Stimulated activated CD4-positive, alpha-beta T cell treated with anti-CD3 and anti-CD28 coated beads, Interleukin-12 subunit alpha, Interleukin-12 subunit beta, amount 100 ng/mL, for 24 hours (primary cell): Measurements from ENCODE around the gene PNP.
A peak's percentile ranks its signal among the peaks of the same experiment; 100 is the strongest.

Source experiments
- DNase-seq, 2 experiments: peaks; one replicate each; pipeline ENCODE4 v3.0.0-alpha.2; 2020; ENCODE audit warnings: low read depth in 2 of 2

Gene PNP

DNA sequence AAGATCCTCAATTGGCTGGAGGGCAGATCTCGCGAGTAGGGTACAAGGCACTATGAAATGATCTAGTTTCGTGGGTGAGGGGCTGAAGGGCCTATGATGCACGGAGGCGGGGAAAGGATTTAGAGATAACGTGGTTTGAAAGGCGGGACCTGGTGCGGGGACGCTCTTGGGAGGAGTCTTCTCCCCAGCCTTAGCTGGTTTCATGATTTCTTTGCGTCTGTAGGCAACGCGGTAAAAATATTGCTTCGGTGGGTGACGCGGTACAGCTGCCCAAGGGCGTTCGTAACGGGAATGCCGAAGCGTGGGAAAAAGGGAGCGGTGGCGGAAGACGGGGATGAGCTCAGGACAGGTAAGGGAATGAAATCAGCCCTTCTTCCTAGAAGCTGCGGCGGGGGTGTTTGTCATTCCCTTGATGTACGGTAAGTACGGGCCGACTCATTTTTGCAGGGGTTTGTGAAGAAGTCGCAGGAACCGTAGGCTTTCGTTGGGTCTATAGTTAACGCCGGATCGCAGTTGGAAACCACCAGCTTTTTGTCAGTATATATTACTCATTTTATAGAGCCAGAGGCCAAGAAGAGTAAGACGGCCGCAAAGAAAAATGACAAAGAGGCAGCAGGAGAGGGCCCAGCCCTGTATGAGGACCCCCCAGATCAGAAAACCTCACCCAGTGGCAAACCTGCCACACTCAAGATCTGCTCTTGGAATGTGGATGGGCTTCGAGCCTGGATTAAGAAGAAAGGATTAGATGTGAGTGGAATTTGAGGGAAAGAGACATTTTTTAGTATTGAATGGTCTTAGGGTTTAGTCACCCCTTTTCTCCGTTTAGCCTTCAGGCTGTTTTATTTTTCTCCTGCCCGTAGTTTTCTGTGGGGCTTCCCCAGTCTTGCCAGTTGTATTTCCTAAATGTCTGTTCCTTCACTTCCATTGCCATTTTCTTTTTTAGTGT, 13.6 kb upstream of the PNP start:
- no peak for DNase-seq

DNA sequence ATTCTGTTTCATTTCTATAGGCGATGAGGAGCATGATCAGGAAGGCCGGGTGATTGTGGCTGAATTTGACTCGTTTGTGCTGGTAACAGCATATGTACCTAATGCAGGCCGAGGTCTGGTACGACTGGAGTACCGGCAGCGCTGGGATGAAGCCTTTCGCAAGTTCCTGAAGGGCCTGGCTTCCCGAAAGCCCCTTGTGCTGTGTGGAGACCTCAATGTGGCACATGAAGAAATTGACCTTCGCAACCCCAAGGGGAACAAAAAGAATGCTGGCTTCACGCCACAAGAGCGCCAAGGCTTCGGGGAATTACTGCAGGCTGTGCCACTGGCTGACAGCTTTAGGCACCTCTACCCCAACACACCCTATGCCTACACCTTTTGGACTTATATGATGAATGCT, 12.2 kb upstream of the PNP start:
- no peak for DNase-seq

DNA sequence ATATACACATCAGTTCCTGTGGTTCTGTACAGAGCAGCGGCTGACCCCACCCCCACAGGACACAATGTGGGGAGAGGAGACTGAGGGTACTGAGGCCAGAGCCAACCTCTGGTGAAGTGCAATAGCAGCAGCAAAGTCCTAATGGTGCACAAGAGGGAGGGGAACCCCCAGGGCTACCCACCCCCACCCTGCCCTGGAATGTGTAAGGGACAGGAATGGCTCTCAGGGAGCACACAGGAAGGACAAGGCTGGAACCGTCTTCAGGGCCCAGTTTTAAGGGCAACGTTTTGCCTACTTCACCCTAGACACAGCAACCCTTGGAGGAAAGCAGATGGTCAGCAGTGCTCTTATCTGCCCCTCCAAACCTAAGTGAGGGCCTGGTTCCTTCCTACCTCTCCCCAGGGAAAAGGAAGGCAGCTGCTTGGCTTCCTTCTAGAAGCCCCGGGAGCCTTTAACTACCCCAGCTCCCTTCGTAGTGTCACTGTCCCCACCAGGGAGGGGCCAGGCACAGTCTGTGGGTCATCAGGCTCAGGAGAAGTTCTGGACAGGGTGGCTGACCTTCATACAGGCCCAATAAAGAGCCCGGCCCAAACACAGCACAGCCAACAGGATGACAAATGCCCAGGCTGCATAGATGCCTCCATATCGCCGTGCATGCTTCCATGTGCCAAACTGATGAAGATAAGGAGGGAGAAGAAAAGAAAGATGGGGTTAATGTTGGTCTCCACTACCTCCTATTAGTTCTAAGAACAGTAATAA, 11.0 kb upstream of the PNP start:
- no peak for DNase-seq

DNA sequence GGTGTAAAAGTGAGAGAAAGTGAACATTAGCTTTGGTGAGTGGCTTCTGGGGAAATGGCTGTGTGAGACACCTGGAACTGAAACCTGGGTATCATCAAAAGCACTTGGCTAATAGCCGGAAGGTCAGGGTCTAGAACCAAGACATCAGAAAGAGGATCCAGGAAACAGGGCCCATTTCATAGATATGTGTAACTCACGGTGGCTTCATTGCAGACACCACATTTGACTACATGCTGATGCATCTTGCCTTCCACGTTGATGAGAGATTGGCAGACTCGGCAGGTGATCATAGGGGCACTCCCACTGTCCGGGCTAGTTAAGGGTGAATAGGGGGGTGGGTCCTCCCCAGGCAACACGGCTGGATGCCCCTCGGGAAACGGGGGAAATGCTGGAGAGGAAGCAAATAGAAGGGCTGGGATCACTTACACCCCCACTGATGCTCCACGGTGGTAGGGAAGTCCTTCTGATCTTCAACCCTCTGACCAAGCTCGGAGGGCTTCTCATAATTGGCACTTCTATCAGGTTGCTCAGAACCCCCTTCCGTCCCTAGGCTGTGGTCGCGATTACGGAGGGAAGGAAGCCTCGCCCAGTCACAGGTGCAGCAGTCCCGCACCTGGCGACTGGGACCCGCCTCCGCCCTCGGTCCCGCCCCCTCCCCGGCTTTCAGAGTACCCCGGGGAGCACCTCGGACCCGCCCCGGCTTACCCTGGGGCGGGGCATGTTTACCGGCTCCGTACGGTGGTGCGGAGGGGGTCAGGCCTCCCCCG, 8.6 kb upstream of the PNP start:
- peak in 1 of 2 experiments; percentile 35 for DNase-seq

DNA sequence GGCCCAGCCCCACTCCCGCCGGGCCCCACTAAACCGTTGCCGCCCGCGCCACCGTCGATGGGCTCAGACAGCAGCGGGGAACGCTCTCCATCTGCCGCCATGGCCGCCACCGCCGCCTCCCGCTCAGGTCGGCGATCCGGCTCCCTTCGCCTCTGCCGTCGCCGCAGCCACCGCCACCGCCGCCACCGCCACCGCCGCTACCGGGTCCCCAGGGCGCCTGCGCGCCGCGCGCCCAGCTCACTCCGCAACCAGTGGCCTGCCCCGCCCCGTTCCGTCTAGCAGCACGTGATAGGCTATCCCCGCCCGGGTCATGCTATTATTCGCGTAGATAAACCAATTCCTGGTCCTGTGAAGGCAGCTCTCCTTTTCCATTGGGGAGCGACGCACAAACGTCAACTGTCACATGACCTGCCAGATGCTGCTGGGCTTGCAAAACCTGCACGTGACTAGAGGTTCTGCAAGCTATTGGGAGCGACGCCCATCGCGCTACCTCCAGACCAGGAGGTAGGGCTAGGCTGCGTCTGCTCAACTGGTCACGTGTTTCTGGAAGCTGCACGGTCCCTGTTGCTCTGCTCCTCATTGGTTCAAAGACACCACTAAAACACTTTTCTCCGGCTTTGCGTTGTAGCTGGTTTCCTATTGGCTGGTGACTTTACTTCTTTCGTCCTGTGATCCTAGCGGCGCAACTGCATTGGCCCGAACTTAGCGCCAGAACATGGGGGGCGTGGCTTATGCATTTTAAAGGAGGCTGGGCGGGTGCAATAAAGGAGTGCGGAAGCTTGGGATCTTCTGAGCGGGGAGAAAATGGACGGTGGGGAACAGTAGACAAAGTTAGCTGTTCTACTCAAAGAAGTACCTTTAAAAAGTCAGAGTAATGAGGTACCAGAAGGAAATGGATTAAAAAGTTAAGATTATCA, 7.7 kb upstream of the PNP start, which contains the start of gene PIP4P1:
Gene PIP4P1 (minus strand): TSS at position 210 of the 917 bp plus-strand sequence. CDS start 109 bp downstream, at position 101.
- DNase-seq: peak; percentile 97

DNA sequence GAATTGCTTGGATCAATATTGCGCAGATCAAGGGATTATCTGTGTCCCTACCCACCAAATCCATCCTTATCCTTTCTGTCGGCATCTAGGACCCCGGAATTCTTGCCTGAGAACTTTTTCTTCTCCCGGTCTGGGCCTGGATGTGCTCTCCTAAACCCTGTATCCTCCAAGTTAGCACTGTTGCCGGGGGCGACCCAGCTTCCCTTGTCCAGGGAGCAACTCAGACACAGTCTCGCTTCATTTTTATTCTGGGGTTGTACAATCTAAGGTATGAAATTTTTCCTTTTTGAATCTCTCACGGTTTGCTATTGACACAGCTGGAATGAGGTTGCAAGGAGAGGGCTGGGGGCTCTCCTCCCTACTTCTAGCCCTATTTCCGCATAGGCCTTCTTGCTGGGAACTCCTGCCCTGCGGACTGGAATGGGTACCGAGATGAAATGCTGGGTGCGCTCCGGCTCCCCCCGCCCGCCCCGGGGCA, 403 bp upstream of the PNP start:
- DNase-seq: no peak

DNA sequence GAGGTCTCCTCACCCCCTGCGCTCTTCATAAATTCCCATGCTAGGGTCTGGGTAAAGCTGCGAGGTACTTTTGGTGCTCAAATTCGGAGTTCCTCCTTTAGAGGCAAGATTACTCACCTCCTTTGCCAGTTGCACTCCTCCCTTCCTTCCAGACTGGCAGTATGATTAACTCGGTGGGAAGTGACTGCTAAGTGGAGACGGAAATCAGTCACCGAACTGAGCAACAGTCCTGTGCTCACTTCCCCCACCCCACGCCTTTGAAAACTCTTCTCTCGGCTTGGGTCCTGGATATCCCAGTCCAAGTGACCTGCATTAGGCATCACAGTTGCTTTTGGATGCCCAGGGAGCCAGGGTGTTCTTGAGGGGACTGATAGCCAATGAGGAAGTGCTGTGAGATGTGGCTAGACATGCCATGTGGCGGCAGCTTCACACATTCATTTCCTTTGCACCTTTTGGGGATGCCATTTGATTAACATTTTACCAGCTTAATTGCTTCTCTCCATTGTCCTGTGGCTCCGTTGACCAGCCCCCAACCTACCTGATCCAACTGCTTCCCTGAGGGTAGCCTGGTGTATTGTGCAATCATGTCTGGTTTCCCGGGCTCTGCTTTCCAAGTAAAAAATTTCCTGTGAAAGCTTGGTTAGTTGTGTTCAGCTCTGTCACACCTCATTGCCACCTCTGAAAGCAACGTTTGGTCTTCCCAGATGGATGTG, 840 bp downstream of the PNP start:
- peak; percentile 49 to 55 for DNase-seq

DNA sequence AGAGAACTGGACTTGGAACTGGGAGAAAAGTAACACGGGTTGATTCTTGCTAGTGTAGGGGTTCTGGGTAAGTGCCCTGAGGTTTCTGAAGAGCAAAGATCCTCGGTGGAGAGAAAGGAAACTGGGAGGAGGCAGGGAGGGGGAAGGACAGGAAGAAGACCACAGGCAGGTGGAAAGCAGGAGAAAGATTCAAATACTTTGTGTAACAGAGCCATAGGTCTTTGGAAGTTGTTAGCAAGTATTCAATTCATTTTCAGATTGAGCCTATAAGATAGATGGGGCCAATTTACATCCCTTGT, 1.3 kb downstream of the PNP start:
- no peak for DNase-seq

DNA sequence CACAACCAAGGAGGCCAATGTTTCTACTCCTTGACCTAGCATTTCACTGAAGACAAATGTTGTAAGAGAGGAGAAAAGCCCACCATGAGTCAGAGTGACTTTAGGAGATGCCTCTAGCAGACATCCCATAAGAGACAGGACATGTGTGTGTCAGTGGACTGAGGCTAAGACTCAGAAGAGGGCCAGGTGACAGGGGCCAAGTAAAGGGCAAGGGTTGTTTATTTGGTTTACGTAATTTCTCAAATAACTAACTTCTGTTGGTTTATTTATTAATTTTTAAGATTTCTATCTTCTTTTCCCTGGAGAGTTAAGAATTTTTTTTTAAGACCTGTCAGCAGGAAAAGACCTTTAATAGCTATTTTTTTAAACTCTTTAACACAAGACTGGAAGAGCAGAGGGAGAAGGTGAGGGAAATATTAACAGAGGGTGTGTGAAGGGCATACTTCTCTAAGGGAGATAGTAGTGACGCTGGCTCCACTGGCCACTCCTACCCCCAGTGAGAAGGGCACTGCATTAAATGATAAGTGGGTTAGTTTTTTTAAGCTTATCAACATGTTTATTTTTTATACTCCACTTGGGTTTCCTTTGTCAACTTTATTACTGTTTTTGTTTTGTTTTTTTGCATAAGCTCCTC, 3.4 kb downstream of the PNP start:
- DNase-seq: no peak

DNA sequence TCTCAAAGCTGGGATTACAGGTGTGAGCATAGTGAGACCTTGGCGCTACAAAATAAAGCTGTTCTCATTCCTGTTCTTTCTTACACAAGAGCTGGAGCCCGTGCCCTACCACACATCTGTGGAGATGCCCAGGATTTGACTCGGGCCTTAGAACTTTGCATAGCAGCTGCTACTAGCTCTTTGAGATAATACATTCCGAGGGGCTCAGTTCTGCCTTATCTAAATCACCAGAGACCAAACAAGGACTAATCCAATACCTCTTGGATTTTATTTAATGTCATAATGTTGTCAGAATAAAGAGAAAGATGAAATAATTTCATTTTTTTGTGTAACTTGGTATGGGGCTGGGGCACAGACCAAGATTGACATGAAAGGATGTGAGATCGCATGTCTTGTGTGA, 7.6 kb downstream of the PNP start:
- no peak for DNase-seq

DNA sequence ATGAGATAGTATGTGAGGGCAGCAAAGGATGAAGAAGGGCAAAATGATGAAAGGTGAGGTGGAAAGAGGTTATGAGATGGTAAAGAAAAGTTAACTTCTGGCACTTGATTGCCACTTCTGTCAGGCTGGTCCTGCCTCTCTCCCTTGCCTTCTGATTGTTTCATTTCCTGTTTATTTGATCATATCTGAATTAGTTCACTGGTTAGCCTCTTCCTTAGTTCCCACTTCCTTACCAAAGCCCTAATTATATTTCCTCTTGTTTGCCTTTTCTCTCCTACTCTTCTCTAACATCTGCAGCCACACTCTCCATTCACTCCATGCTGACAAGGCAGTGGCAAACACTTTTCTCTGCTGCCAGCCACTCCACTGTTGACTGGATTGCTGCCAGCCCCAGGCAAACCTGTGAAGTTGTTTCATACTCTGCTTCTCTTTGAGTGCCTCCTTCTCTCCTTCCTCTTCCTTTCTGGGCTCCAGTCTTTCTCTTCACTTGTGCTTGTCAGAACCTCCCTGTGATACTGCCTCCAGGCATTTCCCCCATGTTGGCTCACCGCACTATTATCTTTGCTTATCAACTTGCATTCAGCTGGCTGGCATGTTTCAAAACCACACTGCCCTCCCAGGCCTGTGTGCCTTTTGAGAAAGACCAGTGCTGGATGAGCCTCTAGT, 8.1 kb downstream of the PNP start:
- DNase-seq: no peak

DNA sequence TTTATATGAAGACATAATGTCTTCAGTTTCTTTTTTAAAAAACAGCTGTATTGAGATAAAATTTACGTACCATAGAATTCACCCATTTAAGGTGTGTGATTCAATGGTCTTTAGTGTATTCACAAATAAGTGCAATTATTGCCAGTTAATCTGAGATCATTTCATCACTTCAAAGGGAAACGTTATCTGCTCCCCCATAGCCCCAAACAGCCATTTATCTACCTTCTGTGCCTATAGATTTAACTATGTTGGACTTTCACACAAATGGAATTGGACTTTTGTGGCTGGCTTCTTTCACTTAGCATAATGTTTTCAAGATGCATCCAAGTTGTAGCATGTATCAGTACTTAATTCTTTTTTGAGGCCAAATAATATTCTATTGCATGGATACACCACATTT, 9.7 kb downstream of the PNP start:
- no peak for DNase-seq

DNA sequence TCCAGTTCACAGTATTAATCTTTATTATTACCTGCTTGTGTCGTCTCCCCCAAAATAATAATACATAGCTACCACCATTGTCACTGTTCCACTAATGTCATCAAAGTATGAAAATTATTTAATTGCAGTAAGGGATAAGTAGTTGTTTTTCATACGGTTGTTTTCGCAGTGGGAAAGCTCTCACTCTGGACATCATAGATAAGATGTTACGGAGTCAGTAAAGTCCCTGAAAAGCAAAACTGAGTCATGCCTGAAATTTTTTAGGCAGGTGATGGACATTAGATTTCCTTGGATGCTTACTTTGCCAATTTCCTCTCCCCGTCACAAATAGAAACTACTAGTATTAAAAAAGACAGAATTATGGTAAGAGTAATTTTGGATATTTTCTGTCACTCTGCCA, 13.2 kb downstream of the PNP start:
- no peak for DNase-seq

DNA sequence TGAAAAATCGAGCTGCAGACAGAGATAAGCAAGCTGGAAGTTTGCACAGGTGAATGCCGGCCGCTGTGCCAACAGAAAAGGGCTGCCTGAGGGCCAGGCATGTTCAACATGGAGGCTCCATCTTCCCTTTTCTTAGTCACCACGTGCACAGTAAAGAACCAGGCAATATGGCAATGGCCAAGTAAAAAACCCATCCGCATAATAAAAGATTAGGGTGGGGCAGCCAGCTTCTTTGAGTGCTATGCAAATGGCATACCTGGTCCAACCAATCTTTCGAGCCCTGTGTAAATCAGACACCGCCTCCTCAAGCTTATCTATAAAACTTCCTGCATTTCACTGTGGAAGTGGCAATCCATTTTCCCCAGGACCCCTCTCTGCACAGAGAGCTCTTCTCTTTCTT, 16.7 kb downstream of the PNP start:
- no peak for DNase-seq

DNA sequence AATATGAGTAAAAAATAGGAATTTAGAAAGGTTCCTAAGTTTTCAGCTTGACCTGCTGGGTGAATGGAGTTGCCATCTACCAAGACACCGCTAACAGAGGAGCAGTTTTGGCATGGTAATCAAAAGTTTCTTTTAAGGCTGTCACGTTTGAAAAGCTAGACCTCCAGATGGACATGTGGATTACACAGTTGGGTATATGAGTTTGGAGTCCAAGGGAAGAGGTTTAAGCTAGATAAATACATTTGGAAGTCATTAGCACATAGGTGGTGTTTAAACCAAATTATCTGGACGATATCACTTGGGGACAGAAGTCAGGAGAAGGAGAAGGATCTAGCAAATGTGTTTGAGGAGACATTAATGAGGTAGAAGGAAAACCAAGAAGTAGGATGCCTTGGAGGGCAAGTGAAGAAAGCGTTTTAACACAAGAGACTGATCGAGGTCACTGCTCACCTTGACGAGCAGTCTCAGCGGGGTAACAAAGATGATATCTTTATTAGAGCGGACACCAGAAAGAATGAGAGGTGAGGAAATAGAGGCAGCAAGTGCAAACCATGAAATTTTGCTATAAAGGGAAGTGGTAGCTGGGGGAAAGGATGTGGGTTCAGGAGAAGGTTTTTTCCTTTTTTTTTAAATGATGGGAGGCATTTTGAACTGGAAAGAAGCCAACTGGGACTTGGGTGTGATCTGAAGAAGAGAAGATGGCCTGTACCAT, 17.6 kb downstream of the PNP start:
- DNase-seq: no peak

DNA sequence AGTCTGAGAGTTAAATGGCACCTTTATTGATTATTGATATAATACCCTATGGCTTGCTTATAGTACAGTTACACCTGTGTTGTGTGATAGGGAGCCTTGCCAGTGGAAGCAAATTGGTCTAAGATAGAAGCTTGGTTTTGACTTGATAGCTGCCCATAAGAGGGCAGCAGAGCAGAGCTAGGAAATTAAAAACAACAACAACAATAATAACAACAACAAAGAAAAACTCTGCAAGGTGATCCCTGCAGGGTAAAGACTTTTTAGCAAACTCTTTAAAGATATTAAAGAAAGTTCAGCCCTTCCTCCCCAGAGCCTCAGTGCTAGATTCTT, 18.2 kb downstream of the PNP start:
- DNase-seq: no peak

DNA sequence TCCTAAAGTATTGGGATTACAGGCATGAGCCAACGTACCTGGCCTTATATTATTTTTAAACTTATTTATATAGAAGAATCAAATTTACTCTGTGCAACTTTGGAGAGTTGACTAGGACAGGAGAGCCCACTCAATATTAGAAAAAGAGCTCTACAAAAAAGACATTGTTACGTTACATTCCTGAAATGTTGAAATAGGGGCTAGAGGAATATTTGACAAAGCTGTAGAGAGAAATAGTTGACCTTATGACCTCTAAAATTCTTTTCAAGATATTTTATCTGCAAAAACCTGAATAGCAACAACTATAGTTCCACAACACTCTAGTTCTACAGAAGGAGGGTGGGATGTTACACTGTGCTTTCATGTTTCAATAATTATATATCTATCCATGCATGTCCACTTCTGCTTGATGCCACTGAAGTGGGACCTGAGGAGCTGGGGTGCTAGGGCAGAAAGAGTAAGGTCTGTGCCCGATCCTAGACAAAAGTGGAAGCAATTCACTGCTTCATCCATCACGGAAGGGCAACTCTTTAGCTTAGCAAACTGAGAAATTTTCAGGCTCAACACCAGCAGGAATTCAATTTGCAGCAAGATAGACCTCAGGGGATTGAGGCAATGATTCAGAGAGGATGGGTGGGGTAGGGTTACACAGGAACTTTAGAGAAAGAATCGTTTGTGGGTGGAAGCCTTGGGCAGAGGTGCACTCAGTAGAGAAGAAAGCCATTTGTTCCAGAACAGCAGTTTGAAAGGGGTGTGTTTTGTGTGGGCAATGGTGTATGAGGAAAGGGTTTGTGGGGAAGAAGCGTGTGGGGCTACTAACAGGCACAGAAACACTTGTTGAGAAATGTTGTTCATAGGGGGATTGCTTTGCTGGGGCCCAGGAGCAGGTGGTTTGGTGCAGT, 20.1 kb downstream of the PNP start:
- DNase-seq: no peak

DNA sequence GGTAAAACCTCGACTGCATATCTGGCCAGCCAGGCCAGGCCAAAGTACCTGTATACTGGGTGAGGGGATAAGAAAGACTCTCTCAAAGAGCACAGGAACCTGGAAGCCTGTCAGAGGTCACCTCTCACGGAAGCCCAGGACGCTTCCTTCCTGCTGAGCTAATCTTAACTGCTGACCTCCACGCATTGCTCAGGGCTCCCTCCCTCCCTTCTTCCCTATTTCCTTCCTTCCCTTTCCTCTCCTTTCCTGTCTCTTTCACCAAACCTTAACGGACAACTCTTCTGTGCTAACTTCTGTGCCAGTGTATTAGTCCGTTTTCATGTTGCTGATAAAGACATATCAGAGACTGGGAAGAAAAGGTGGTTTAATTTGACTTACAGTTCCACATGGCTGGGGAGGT, 21.4 kb downstream of the PNP start:
- no peak for DNase-seq
